Hippocampal formation (tissue), 2 donors: ENCODE results near the gene SIDT1.
"Not testable (repeated sequence)": the region's sequence is repeated elsewhere in the genome, so short reads cannot be mapped to it uniquely, and the experiment has no call there.

Experiments used
- DNase-seq, 2 donors: peaks; one replicate each; lab custom pipeline; 2025; lab: John Stamatoyannopoulos, UW

SIDT1 gene

DNA sequence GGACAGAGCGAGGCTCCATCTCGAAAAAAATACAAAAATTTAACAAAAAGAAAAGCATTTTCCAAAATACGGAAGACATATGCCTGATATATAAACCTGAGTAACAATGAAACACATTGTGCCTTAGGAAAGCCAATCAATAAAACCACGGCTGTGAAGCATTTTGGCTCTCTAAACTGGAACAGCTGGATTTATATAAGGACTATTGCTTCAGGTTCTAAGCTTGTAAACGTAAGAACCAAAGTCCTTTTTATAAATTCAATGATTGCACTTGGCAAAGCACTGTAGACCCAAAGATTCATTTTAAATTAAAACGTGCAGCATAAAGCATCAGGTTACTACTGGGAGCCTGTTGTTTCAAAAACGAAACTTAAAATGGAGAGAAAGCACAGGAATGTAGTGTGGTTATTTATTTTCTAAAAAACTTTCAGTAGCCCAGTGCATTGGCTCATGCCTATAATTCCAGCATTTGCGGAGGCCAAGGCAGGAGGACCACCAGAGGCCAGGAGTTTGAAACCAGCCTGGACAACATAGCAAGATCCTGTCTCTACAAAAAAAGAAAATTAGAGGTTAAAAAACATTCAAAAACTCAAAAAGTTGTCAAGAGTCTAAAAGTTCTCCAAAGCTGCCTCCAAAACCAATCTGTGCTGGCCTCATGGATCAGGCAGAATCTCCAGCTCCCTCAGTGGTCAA is 102.6 kb downstream of the SIDT1 start:
- DNase-seq: no peak

DNA sequence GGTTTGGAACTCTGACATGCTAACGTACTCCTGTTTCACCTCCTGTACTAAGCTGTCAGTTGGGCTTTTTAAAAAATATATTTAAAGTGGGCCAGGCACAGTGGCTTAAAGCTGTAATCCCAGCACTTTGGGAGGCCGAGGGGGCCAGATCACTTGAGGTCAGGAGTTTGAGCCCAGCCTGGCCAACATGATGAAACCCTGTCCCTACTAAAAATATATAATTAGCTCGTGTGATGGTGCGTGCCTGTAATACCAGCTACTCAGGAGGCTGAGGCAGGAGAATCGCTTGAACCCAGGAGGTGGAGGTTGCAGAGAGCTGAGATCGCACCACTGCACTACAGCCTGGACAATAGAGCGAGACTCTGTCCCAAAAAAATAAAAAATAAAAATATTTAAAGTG is 103.7 kb downstream of the SIDT1 start:
- DNase-seq: not testable (repeated sequence)

DNA sequence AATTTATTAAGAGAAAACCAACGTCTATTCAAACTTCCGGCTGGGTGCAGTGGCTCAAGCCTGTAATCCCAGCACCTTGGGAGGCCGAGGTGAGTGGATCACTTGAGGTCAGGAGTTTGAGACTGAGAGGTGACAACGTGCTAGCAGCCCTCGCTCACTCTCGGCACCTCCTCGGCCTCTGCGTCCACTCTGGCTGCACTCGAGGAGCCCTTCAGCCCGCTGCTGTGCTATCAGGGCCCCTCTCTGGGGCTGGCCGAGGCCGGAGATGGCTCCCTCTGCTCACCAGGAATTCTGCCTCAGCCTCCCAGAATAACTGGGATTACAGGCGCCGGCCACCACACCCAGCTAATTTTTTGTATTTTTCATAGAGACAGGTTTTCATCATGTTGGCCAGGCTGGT is 105.4 kb downstream of the SIDT1 start:
- no peak for DNase-seq

DNA sequence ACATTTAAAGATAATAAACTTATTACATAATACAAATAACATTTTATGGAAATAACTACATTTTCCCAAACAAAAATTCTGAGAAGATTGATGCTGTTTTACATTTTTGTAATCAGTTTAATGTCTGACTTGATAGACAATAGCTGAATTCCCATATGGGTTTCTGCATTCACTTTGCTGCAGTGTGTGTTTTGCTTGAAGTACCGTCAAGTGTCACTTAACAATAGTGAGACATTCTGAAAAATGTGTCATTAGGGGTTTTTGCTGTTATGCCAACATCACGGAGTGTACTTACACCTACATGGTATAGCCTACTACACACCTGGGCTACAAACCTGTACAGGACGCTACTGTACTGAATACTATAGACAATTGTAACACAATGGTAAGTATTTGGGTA is 106.6 kb downstream of the SIDT1 start:
- DNase-seq: no peak

DNA sequence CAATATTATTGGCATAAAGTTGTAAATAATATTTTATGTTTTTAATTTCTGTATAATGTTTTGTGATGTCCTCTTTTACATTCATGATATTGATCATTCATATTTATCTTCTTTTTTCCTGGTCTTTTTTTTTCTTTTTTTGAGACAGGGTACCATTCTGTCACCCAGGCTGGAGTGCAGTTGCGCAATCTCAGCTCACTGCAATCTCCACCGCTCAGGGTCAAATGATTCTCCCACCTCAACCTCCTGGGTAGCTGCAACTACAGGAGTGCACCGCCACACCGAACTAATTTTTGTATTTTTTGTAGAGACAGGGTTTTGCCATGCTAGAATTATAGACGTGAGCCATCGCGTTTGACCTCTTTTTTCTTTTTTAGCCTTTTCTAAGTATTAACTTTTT is 111.2 kb downstream of the SIDT1 start:
- DNase-seq: no peak

DNA sequence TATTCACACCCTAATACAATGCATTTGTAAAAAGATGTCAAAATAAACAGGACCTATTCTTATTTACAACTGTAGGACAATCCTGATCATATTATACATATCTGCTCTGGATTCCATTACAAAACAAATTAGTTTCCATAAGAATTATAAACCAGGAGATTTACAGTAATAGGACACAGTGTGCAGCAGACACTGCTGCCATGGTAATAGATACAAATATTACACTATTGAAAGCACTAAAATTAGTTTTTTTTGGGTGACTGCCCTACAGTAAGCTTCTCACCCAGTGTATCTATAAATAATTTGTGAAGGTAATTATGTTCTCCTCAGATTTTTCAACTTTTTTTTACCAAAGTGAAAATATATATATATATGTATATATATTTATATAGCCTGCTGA is 116.2 kb downstream of the SIDT1 start:
- DNase-seq: no peak

DNA sequence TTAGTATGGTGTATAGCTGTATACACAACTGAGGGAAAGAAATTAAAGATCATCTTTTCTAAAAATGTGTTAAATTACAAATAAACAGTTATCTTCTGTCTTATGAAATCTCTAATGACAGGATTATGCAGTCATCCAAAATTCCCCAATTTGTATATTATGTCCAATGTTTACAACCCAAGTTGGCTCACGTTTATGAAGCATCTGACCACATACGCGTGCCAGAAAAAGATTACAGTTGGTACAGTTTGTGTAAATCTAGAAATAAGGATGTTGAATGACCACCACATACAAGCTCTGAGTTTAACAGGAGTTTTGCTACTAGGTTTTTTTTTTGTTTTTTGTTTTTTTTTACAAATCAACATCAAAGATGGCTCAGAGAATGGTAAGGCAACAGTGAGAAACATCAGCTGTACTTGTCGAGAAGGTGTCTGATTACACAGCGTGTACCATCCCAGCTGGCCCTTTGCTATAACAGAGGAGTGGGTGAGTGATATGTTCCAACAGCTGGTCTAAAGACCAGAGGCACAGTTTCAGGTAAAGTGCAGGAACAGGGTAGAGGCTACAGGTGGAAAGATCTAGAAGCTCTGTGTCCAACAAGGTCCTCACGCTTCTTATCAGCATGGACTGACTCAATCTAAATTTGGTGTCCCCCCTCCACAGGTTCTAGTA is 117.0 kb downstream of the SIDT1 start:
- no peak for DNase-seq

DNA sequence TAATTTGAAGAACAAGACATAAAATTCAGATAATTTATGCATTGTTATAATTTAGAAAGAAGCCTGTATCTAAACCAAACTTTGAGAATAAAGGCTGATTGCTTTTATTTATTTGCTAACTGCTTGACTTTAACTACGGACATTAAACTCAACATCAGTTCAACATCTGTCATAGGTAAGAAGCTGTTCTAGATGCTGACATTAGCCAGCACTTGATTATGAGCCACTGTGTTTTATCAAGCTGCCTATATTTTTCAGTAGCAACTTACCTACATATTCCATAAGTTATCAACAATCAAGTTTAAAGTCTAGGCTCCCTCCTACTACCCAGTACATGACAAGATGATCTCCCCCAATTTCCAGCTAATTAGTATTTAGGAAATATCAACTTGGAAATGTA is 122.0 kb downstream of the SIDT1 start:
- no peak for DNase-seq

DNA sequence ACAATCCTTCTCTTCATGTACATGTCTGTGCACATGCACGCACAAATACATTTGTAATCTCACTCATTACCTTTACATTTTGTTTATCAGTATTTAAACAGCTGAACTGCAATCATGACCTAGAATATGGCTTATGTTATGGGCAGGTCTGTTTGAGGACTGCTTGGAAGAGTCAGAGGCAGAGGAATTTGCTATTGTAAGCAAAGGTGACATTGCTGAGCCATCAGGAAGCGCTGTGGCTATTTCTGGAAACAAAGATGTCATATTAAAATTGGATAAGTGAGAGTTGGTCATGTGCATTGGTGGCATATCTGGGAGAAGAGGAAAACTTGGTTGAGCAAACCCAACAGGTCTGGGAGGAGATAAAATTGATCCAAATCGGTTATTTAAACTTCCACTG is 122.5 kb downstream of the SIDT1 start:
- DNase-seq: no peak

DNA sequence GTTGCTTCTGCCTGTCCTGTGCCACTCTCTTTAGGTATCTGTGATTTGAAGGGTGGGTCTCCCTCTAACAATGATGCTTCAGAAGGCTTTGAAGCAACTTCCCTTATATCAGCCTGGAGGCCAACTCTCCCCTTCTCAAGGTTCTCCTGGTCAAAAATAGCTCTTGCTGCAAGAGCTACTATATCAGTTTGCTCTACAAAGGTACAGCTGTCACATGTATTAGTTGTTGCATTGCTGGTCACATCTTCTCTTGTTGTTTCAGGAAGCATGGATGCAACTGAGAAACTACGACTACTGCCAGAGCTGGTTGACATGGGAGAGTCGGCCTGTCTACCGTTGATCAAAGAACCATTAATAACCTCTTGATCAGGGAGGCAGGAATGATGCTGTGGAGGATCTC is 125.8 kb downstream of the SIDT1 start:
- DNase-seq: no peak

DNA sequence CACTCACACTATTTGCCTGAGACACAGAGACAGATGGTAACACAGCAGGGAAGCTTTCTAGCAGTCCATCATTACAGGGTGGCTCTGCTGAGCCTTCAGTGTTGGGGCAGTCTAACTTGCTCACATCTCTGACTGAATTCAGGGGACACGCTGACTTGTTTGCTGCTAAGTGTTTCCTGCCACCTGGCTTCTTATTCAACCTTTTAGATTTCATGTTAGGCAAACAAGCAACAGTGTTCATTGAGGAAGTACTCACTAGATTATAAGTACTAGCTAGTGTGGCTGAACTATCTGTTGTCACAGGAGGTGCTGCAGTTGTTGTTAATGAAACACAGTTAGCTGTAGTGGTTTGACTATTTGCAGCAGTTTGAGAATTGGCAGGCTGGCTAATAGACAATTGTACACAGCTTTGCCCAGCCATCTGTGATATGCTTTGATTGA is 126.8 kb downstream of the SIDT1 start:
- no peak for DNase-seq

DNA sequence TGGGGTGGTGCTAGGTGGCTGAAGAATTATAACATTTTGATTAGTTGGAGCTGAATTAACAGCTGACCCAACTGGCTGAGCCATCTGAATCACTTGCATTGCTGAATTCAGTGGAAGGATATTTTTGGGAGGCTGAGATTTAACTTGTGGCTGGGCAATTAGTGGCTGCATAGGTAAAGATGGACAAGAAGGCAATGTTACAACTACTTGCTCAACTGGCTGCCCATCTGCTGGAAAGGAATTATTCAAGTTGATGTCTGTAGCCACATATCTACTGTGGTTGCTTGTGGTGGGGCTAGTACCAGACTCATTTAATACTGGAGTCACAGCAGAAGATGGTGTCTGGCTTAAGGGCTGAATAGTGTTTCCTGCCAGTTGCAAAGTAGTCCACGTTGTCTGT is 127.6 kb downstream of the SIDT1 start:
- DNase-seq: no peak

DNA sequence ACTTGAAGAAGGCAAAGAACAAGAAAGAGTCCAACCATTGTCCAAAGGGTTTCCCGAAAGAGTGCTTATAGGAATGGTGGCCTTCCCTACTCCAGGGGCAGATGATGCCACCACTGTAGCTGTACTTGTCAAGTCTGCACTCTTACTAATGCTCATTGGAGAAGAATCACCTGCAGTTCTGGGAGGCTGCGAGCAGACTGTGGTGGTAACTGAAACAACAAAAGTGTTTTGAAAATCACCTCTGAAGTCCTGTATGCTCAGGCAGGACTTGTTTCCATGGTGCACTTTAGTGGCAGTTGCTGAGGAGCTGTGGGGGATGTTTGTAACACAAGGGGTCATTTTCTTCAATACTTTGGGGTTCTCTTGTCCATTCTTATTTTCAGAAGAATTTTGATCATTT is 128.1 kb downstream of the SIDT1 start:
- DNase-seq: no peak

DNA sequence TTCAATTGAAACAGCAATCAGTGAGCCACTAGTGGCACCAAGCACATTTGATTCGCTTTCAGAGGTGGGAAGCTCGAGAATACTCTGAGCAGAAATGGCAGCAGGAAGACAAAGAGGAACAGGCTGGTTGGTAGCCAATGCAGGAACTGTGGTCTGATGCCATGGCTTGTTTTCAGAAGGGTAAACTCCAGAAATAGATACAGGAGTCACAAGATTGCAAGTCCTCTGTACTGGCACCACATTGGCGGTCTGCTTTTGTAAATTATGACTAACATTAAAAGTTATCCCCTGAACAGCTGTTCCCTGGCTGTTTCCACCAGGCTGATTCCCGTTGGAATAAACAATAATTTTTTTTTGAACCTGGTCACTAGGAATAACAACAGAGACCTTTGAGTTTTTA is 128.5 kb downstream of the SIDT1 start:
- DNase-seq: no peak

DNA sequence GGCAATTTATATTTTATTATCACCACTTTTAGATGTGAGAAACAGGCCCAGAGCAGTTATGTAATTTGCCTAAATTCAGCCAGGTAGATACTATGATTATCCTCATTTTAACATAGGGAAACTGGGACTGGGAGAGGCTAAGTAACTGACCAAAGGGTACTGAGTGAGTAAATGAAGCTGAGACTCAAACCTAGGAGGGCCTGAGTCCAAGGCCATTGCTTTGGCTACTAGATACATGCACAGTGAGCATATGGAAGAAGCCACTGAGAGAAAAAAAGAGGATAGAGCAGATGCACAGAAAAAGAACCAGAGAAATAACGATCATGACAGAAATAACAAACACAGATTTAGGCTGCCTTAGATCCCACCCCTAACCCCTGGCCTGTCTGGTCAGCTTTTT is 130.5 kb downstream of the SIDT1 start:
- no peak for DNase-seq

DNA sequence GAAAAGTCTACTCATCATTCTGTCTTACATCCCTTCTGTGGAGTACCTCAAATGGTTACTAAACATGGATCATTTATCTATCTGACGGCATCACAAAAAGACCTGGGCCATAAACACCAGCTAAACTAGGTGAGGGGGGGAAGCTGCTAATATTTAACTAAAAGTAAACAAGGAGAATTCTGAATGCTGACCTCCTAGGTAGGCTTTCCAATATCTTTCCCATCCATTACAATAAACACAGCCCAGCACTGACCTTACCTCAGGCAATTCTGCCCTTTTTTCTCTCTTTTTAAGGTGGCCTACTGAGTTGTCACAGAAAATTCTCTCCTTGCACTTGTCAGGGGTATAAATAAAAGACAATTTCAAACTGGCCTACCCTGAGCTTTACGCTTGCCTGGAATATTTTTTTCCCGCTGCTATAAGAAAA is 131.0 kb downstream of the SIDT1 start:
- DNase-seq: no peak

DNA sequence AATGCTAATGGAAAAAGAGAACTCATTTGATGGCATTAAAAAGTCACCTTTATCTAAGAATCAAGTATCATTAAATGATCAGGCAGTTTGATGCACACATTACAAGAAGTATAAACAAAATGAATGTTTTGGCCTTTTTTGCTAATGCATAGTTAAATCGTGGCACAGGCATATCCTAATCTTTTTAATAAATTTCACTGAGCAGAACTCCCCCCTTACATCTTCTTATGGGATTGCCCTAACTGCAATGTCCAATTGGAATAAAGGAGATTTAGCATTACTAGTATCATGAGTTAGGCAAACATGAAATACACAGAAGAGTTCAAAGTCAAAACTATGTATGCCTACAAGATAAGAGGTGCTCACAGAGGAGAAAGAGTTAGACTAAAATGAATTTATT is 131.4 kb downstream of the SIDT1 start:
- no peak for DNase-seq

DNA sequence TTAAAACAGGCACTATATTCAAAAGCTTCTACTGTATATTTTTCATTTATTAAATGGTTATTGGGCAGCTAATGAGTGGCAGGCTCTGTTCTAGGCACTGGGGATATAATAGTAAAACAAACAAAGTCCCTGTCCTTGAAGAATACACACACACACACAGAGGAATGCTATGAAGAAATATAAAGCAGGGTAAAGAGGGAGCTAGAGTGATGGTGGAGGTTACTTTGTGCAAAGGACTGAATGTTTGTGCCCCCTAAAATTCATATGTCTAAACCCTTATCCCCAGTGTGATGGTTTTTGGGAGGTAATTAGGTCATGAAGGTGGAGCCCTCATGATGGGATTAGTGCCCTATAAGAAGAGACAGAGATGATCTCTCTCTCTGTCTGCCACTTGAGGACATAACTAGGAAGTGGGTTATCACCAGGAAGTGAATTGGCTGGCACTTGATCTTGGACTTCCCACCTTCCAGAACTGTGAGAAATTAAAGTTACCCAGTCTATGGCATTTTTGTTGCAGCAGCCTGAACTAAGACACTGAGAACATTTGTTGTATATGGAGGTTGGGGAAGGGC is 132.3 kb downstream of the SIDT1 start:
- DNase-seq: no peak

DNA sequence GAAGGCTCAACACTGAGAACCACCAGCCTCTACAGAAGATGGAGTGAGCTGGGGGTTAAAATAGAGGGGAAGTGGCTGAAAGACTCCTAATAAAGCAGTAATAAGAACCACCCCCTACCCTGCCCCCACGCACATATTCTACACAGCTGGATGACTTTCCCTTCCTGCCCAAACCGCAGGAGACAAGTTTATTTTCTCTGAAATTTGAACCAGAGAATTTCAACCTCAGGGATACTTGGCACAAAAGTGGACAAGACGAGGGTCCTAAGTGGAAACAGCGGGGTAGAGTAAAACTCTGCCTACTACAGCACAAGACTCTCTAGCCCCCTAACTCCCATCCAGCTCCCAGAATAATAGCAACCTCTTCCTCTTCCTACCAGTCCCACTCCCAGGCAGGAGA is 135.7 kb downstream of the SIDT1 start:
- DNase-seq: no peak

DNA sequence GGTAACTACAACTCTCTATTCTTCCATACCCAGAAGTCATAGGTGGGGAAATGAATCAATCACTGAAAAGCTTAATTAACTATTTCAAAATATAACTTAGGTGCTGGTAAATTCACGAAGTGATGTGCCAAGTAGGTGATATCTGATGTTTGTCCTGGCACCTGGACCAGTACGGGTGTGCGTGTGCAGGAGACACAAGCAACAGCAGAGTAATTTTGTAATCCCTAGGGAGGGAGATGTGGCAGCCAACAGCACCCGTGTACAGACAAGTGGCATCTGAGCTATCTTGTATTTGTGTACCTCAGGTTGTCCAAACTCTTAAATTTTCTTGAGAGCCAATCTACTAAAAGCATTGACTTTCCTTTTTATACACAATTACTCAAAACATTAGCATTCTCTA is 141.2 kb downstream of the SIDT1 start:
- no peak for DNase-seq

DNA sequence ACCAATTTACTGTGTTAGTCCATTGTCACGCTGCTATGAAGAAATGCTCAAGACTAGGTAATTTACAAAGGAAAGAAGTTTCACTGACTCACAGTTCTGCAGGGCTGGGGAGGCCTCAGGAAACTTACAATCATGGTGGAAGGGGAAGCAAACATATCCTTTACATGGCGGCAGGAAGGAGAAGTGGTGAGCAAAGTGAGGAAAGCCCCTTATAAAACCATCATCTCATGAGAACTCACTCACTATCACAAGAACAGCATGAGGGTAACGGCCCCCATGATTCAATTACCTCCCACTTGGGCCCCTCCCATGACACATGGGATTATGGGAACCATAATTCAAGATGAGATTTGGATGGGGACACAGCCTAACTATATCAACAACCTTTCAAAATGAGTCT is 143.9 kb downstream of the SIDT1 start:
- DNase-seq: no peak

DNA sequence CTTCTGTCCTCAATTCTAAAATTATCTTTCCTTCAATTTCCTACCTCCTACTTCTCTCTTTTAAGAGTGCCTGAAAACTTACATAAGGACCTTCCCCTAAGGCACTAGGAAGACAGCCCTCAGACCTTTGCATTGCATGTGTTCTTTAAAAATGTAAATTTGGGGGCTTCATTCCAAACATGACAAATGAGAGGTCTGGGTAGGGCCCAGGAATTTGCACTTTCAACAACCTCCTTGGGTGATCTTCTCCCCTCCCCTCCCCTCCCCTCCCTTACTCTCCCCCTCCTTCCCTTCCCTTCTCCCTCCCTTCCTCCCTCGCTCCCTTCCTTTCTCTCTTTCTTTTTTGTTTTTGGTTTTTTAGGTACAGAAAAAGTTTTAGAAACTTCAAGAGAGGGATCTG is 145.4 kb downstream of the SIDT1 start:
- no peak for DNase-seq

DNA sequence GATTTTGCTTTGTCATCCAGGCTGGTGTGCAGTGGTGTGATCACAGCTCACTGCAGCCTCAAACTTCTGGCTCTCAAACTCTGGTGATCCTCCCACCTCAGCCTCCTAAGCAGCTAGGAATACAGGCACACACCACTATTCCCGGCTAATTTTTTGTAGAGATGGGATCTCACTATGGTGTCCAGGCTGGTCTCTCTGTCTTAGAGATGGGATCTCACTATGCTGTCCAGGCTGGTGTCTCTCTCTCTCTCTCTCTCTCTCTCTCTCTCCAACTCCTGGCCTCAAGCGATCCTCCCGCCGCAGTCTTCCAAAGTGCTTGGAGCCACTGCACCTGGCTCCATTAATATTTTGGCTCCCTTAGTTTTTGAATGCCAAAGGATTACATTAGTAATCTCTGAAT is 146.4 kb downstream of the SIDT1 start:
- DNase-seq: no peak
